ENCODE results near the gene ARHGAP26. TPM values are rescaled to one million over a fixed set of nuclear protein-coding genes. Genes with fewer than 3 reads are reported as not detected.

Gene ARHGAP26
- total and polyA plus RNA-seq, 2 donors (not counting 1 experiment from before 2014, with no cell fraction given) = 4.1 to 6.8 TPM

DNA sequence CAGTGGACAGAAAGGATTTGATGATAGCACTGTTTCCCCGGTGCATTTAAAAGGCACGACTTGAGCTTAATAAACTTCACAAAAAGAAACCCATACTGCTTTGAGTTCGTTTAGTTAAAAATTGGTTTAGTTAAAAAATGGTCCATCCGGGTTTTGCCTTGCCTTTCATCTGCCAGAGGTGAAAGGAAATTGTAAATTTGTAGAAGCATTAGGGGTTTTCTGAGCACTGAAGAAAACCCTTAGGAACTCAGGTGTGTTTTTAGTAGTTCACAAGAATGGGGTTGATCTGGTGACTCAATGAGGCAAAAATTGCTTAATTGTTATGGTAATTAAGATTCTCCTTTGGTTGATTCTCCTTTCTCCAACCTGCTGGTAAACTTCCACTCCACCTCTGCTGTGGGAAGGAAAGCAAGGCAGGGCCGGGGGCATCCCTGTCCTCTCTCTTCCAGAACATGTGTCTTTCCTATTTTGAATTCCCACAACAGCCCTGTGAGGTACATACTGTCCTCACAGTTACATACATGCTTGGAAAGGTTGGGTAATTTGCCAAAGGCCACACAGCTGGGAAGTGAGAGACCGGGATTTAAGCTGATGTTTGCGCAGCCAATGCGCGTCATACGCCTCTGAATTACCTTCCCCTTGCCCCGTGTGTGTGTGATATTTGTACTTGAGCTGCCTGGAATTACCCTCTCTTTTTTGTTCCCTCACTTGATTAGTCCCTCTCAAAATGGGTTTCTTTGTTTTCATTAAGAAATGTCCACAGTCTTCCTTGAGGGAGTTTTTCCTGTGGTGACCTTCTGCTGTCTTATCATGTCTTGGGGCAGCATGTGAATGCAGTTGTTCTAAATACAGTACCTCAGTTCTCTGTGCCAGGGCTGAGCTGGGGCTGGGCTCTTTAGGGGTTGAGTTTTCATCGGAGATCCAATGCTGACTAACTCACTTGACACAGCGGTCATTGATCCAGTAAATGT lies 94.4 kb downstream of the ARHGAP26 start:
- no peak overlapping the region for H3K27ac ChIP-seq (ENCODE audit: insufficient read depth, low read length)
- H3K36me3 ChIP-seq (ENCODE audit: control insufficient read depth, insufficient read depth, low read length) = no peaks in the 10 kb centered on the region
- H3K9ac ChIP-seq (ENCODE audit: insufficient read depth, low read length) = no peak overlapping the region
- H3K27me3 ChIP-seq (ENCODE audit: control insufficient read depth, insufficient read depth, low read length) = no peaks in the 10 kb centered on the region
- H4K20me1 ChIP-seq (ENCODE audit: control insufficient read depth, extremely low read depth, insufficient read depth, low read length) = no peaks in the 10 kb centered on the region
- no peaks in the 10 kb centered on the region for H3K79me2 ChIP-seq (ENCODE audit: control insufficient read depth, insufficient read depth, low read length)
- H3K4me2 ChIP-seq (ENCODE audit: extremely low read depth, insufficient read depth, low read length) = no peak overlapping the region
- DNase-seq (ENCODE audit: low read depth in 2 of 2) = no peak
- no peak for TF ChIP-seq EZH2 (IDR thresholded peaks at IDR 0.05; ENCODE audit: low read length, missing control alignments)
- no peaks in the 10 kb centered on the region for H3K4me1 ChIP-seq (ENCODE audit: control insufficient read depth, extremely low read depth, insufficient read depth, low read length)
- H2AFZ ChIP-seq (ENCODE audit: low read length) = no peak overlapping the region
- H3K9me3 ChIP-seq (ENCODE audit: control insufficient read depth, insufficient read depth, low read depth, low read length) = no peaks in the 10 kb centered on the region
- H3K4me3 ChIP-seq (replicated peaks in 1 of 4; ENCODE audit: control extremely low read depth in 1 of 4, insufficient read depth in 1 of 4, low read depth in 3 of 4, low read length in 4 of 4) = no peak overlapping the region

DNA sequence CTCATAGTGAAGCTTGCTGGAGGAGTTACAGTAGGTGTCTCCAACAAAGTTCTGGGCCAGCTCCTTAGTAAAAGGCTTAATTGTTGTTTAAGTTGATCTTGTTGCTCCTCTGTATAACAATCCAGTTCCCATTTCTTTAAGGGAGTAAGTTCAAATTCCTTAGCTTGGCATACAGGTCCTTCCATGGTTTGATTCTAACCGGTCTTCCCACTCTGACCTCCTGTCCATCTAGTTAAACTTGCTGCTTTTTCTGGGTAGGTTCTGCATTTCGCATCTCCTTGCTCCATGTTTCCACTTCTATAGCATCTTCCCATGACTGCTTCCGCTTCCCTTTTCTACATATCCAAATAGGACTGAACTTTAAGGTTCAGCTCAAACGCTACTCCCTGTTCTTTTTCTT lies 95.5 kb downstream of the ARHGAP26 start:
- H3K9ac ChIP-seq (ENCODE audit: insufficient read depth, low read length) = no peak overlapping the region
- DNase-seq (ENCODE audit: low read depth in 2 of 2) = no peak
- no peak overlapping the region for H2AFZ ChIP-seq (ENCODE audit: low read length)
- no peaks in the 10 kb centered on the region for H3K79me2 ChIP-seq (ENCODE audit: control insufficient read depth, insufficient read depth, low read length)
- no peaks in the 10 kb centered on the region for H3K36me3 ChIP-seq (ENCODE audit: control insufficient read depth, insufficient read depth, low read length)
- no peaks in the 10 kb centered on the region for H3K27me3 ChIP-seq (ENCODE audit: control insufficient read depth, insufficient read depth, low read length)
- TF ChIP-seq EZH2 (IDR thresholded peaks at IDR 0.05; ENCODE audit: low read length, missing control alignments) = no peak
- TF ChIP-seq, protein P1, sequence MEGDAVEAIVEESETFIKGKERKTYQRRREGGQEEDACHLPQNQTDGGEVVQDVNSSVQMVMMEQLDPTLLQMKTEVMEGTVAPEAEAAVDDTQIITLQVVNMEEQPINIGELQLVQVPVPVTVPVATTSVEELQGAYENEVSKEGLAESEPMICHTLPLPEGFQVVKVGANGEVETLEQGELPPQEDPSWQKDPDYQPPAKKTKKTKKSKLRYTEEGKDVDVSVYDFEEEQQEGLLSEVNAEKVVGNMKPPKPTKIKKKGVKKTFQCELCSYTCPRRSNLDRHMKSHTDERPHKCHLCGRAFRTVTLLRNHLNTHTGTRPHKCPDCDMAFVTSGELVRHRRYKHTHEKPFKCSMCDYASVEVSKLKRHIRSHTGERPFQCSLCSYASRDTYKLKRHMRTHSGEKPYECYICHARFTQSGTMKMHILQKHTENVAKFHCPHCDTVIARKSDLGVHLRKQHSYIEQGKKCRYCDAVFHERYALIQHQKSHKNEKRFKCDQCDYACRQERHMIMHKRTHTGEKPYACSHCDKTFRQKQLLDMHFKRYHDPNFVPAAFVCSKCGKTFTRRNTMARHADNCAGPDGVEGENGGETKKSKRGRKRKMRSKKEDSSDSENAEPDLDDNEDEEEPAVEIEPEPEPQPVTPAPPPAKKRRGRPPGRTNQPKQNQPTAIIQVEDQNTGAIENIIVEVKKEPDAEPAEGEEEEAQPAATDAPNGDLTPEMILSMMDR (conservative IDR thresholded peaks at IDR 0.05 in 1 of 2, IDR thresholded peaks at IDR 0.05 in 1 of 2; ENCODE audit: low read depth in 1 of 2, low read length in 2 of 2) = no peak
- no peaks in the 10 kb centered on the region for H3K4me1 ChIP-seq (ENCODE audit: control insufficient read depth, extremely low read depth, insufficient read depth, low read length)
- H3K27ac ChIP-seq (ENCODE audit: insufficient read depth, low read length) = no peak overlapping the region
- H4K20me1 ChIP-seq (ENCODE audit: control insufficient read depth, extremely low read depth, insufficient read depth, low read length) = no peaks in the 10 kb centered on the region
- no peak overlapping the region for H3K4me2 ChIP-seq (ENCODE audit: extremely low read depth, insufficient read depth, low read length)
- H3K9me3 ChIP-seq (ENCODE audit: control insufficient read depth, insufficient read depth, low read depth, low read length) = no peaks in the 10 kb centered on the region
- H3K4me3 ChIP-seq (replicated peaks in 1 of 4; ENCODE audit: control extremely low read depth in 1 of 4, insufficient read depth in 1 of 4, low read depth in 3 of 4, low read length in 4 of 4) = no peak overlapping the region

GRCh38 chr5:142866563-142867275 lies 96.5 kb downstream of the ARHGAP26 start:
- Histone ChIP-seq H4K20me1 (ENCODE audit: control insufficient read depth, extremely low read depth, insufficient read depth, low read length) (no peaks in the 10 kb centered on the region), H3K27me3 (ENCODE audit: control insufficient read depth, insufficient read depth, low read length) (no peaks in the 10 kb centered on the region), H3K79me2 (ENCODE audit: control insufficient read depth, insufficient read depth, low read length) (no peaks in the 10 kb centered on the region), H3K36me3 (ENCODE audit: control insufficient read depth, insufficient read depth, low read length) (no peaks in the 10 kb centered on the region), H3K9ac (ENCODE audit: insufficient read depth, low read length) (no peak overlapping the region), H3K4me3 (replicated peaks in 1 of 4; ENCODE audit: control extremely low read depth in 1 of 4, insufficient read depth in 1 of 4, low read depth in 3 of 4, low read length in 4 of 4) (no peak overlapping the region), H3K4me1 (ENCODE audit: control insufficient read depth, extremely low read depth, insufficient read depth, low read length) (no peaks in the 10 kb centered on the region), H3K9me3 (ENCODE audit: control insufficient read depth, insufficient read depth, low read depth, low read length) (no peaks in the 10 kb centered on the region), H3K4me2 (ENCODE audit: extremely low read depth, insufficient read depth, low read length) (no peak overlapping the region), H3K27ac (ENCODE audit: insufficient read depth, low read length) (no peak overlapping the region), H2AFZ (ENCODE audit: low read length) (no peak overlapping the region)
- TF ChIP-seq, protein P1 (conservative IDR thresholded peaks at IDR 0.05 in 1 of 2, IDR thresholded peaks at IDR 0.05 in 1 of 2; ENCODE audit: low read depth in 1 of 2, low read length in 2 of 2) = peak; percentile 54 to 73
- no peak for TF ChIP-seq EZH2 (IDR thresholded peaks at IDR 0.05; ENCODE audit: low read length, missing control alignments)
- peak; percentile 78 to 80 for DNase-seq (ENCODE audit: low read depth in 2 of 2)
